Cardiac muscle cell (in vitro differentiated cells and primary cell): Measurements from ENCODE around the gene IFI27L1. TPM values are rescaled to one million over a fixed set of nuclear protein-coding genes. Genes with fewer than 3 reads are reported as not detected.

ENCODE experiments used
- DNase-seq, 2 donors: peaks; one replicate each; pipeline versions ENCODE4 v3.0.0 to v3.0.0-alpha.2; 2010 to 2017; ENCODE audit warnings: low read depth in 1 of 2, low spot score in 1 of 2
- H3K27ac ChIP-seq: fragments of 200-600 bp; sonication (generic); 2 replicates; pipeline ENCODE4 v1.5.1; 2016
- H3K27me3 ChIP-seq: fragments of 200-600 bp; sonication (generic); 2 replicates; pipeline ENCODE4 v1.6.0; 2016; ENCODE audit warnings: control low read depth
- H3K36me3 ChIP-seq: fragments of 200-600 bp; sonication (generic); 2 replicates; pipeline ENCODE4 v1.5.1; 2016; ENCODE audit warnings: control low read depth
- H3K4me1 ChIP-seq: fragments of 200-600 bp; sonication (generic); 2 replicates; pipeline ENCODE4 v1.8.1; 2017; ENCODE audit warnings: low read depth, mild to moderate bottlenecking, mixed run types
- H3K4me3 ChIP-seq: fragments of 200-600 bp; sonication (generic); 2 replicates; pipeline ENCODE4 v1.5.1; 2016; ENCODE audit warnings: mild to moderate bottlenecking
- H3K9me3 ChIP-seq: fragments of 200-600 bp; sonication (generic); 2 replicates; pipeline ENCODE4 v1.5.1; 2017; ENCODE audit warnings: low read depth, mild to moderate bottlenecking, control low read depth
- CTCF ChIP-seq: IDR thresholded peaks from 2 replicates; pipeline ENCODE4 v1.5.1; 2012; ENCODE audit warnings: low read depth, mild to moderate bottlenecking, low read length
- polyA plus RNA-seq: library from polyadenylated mRNA; unstranded; fragments of >200 nt; fragmentation: Nextera tagmentation; extraction: Ambion mirVana; gene quantifications from 2 replicates; pipeline ENCODE4 v1.2.1, GENCODE V29; 2016
- total RNA-seq: library from RNA; depleted of rRNA; stranded (reverse); fragments of >200 nt; gene quantifications from 2 replicates; pipeline ENCODE4 v1.2.3, GENCODE V29; 2016

IFI27L1 gene
- total and polyA plus RNA-seq, 2 experiments from 2014 or later, result 75.5 to 95.4 TPM

GRCh38 chr14:94077111-94077821 lies 3.8 kb upstream of the IFI27L1 start:
- Histone ChIP-seq H3K9me3 (no peaks in the 10 kb centered on the region), H3K27me3 (no peaks in the 10 kb centered on the region), H3K4me3 (peak overlapping the region; percentile 5), H3K27ac (no peak overlapping the region), H3K36me3 (peaks cover 8% of the 10 kb centered on the region), H3K4me1 (peaks cover 32% of the 10 kb centered on the region)
- DNase-seq, result no peak
- no peak for TF ChIP-seq CTCF

- peak overlapping the region; percentile 5 for H3K4me3 ChIP-seq
- peaks cover 33% of the 10 kb centered on the region for H3K4me1 ChIP-seq
- no peak for DNase-seq
- H3K27ac ChIP-seq, result no peak overlapping the region
- peaks cover 8% of the 10 kb centered on the region for H3K36me3 ChIP-seq
- TF ChIP-seq CTCF, result no peak
- no peaks in the 10 kb centered on the region for H3K9me3 ChIP-seq
- no peaks in the 10 kb centered on the region for H3K27me3 ChIP-seq
Observed at GRCh38 chr14:94077823-94078222, 3.3 kb upstream of the IFI27L1 start.

GRCh38 chr14:94079891-94080620 lies 1.1 kb upstream of the IFI27L1 start:
- peaks cover 47% of the 10 kb centered on the region for H3K4me1 ChIP-seq
- H3K27ac ChIP-seq, result peak overlapping the region; percentile 91
- H3K36me3 ChIP-seq, result peaks cover 8% of the 10 kb centered on the region
- peak overlapping the region; percentile 97 for H3K4me3 ChIP-seq
- peak; percentile 35 to 45 for DNase-seq
- H3K9me3 ChIP-seq, result no peaks in the 10 kb centered on the region
- TF ChIP-seq CTCF, result no peak
- no peaks in the 10 kb centered on the region for H3K27me3 ChIP-seq

GRCh38 chr14:94081386-94081820 lies 293 bp downstream of the IFI27L1 start:
- H3K4me3 ChIP-seq, result peak overlapping the region; percentile 97
- DNase-seq, result no peak
- H3K27ac ChIP-seq, result peak overlapping the region; percentile 91
- no peaks in the 10 kb centered on the region for H3K27me3 ChIP-seq
- peaks cover 49% of the 10 kb centered on the region for H3K4me1 ChIP-seq
- TF ChIP-seq CTCF, result no peak
- H3K9me3 ChIP-seq, result no peaks in the 10 kb centered on the region
- H3K36me3 ChIP-seq, result peaks cover 8% of the 10 kb centered on the region

GRCh38 chr14:94087891-94088290 lies 6.8 kb downstream of the IFI27L1 start:
- peak overlapping the region; percentile 92 for H3K27ac ChIP-seq
- H3K9me3 ChIP-seq, result no peaks in the 10 kb centered on the region
- TF ChIP-seq CTCF, result no peak
- no peaks in the 10 kb centered on the region for H3K27me3 ChIP-seq
- H3K4me1 ChIP-seq, result peaks cover 44% of the 10 kb centered on the region
- no peaks in the 10 kb centered on the region for H3K36me3 ChIP-seq
- no peak overlapping the region for H3K4me3 ChIP-seq
- DNase-seq, result no peak
